AG04450 (cell line): ENCODE data around the gene GNA12. TPM values are rescaled to one million over a fixed set of nuclear protein-coding genes. Genes with fewer than 3 reads are reported as not detected.
A peak's percentile ranks its signal among the peaks of the same experiment; 100 is the strongest.

ENCODE experiments used
- CTCF ChIA-PET: fragments of 300-600, 350-600 bp; formaldehyde crosslinking; extraction: SDS; loops from one replicate; lab custom pipeline; 2022; ENCODE audit warnings: antibody characterized with exemption, inconsistent platforms; lab: Charles Lee
- POLR2A ChIA-PET: fragments of 350-600 bp; formaldehyde crosslinking; extraction: SDS; loops from one replicate; lab custom pipeline; 2021; ENCODE audit warnings: antibody characterized with exemption, inconsistent platforms; lab: Yijun Ruan, JAX
- DNase-seq: peaks from one replicate; pipeline ENCODE4 v3.0.0-alpha.2; 2011; ENCODE audit warnings: low read depth, low spot score
- H3K27ac ChIP-seq: one replicate; pipeline ENCODE4 v1.5.1; 2012; ENCODE audit warnings: low read depth, low read length, control low read depth
- H3K27me3 ChIP-seq: one replicate; pipeline ENCODE4 v1.6.0; 2012; ENCODE audit warnings: low read length; ENCODE audit not compliant: control insufficient read depth, insufficient read depth
- H3K4me3 ChIP-seq: 2 replicates; pipeline ENCODE4 v1.5.1; 2011; ENCODE audit warnings: mild to moderate bottlenecking, low read depth, low read length, control low read depth
- H3K9me3 ChIP-seq: 2 replicates; pipeline ENCODE4 v1.5.1; 2012; ENCODE audit warnings: low read length; ENCODE audit not compliant: control insufficient read depth, insufficient read depth
- polyA plus RNA-seq: library from polyadenylated mRNA; depleted of rRNA; stranded (reverse); fragments of >200 nt; gene quantifications from 2 replicates; pipeline ENCODE4 v1.2.3, GENCODE V29; 2011
- TF ChIP-seq, protein P1 (sequence below): IDR thresholded peaks from 2 replicates; pipeline ENCODE4 v1.5.1; 2011; ENCODE audit warnings: low read depth, low read length, control low read depth, inconsistent platforms

The GNA12 gene
- polyA plus RNA-seq, 1 experiment, result 97.4 TPM

DNA sequence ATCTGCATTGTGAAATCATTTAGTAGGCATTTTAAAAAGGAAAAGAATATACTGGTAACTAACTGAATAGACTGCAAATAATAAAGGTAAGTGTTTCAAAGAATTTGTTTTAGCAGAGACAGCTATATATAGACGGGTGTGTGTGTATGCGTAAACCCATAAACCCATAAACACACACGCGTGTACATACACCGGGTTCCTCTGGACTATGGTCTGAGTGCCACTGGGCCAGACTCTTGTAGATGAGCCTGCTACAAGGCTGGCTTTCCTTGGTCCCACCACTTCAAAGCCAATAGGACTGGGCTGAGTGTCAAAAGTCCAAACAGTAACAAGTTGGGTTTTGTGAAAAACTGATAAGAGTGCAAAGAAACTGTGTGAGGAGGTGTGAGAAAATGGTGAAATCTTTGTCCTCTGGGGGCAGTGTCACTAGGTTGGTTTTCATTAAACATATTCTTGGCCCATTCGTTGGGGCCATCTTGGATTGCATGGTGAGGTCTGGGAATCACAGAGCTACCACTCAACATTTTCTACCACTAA, 39.8 kb downstream of the GNA12 start:
- TF ChIP-seq, protein P1, sequence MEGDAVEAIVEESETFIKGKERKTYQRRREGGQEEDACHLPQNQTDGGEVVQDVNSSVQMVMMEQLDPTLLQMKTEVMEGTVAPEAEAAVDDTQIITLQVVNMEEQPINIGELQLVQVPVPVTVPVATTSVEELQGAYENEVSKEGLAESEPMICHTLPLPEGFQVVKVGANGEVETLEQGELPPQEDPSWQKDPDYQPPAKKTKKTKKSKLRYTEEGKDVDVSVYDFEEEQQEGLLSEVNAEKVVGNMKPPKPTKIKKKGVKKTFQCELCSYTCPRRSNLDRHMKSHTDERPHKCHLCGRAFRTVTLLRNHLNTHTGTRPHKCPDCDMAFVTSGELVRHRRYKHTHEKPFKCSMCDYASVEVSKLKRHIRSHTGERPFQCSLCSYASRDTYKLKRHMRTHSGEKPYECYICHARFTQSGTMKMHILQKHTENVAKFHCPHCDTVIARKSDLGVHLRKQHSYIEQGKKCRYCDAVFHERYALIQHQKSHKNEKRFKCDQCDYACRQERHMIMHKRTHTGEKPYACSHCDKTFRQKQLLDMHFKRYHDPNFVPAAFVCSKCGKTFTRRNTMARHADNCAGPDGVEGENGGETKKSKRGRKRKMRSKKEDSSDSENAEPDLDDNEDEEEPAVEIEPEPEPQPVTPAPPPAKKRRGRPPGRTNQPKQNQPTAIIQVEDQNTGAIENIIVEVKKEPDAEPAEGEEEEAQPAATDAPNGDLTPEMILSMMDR, result no peak
- H3K27me3 ChIP-seq, result no peaks in the 10 kb centered on the region
- H3K9me3 ChIP-seq, result no peaks in the 10 kb centered on the region
- no peak overlapping the region for H3K4me3 ChIP-seq
- CTCF ChIA-PET, result interaction anchor here (1.8 kb wide), 1 partner anchor 60 kb away, joined by 5 read pairs; no protein-coding TSS in a partner anchor
- no peak for DNase-seq
- POLR2A ChIA-PET, result interaction anchor here (0.7 kb wide), 1 partner anchor 41 kb away, joined by 3 read pairs; no protein-coding TSS in a partner anchor
- H3K27ac ChIP-seq, result no peak overlapping the region

DNA sequence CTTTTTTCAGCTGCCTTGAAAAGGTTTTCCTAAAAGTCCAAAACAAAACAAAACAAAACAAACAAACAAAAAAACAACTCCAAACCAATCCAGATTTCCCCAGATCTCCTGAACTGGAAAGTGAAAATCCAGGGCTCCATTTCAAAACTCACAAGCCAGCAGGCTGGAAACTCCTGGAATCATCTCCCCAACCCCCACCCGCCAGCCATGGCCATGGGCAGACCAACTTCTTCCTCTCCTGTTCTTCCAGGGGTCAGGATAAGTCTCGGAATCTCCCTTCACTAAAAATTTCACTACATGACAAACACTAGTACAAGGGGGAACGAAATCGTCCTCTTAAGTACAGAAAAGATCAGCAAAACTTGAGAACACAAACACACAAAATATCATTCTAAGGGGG, 40.4 kb downstream of the GNA12 start:
- ChIA-PET CTCF (interaction anchor here (1.8 kb wide), 1 partner anchor 61 kb away, joined by 5 read pairs; no protein-coding TSS in a partner anchor), POLR2A (interaction anchor here (0.6 to 0.7 kb wide), 2 partner anchors 40 to 48 kb away, joined by 3 to 4 read pairs; no protein-coding TSS in a partner anchor)
- Histone ChIP-seq H3K4me3 (no peak overlapping the region), H3K27me3 (no peaks in the 10 kb centered on the region), H3K27ac (no peak overlapping the region), H3K9me3 (no peaks in the 10 kb centered on the region)
- TF ChIP-seq, protein P1, result no peak
- DNase-seq, result no peak

DNA sequence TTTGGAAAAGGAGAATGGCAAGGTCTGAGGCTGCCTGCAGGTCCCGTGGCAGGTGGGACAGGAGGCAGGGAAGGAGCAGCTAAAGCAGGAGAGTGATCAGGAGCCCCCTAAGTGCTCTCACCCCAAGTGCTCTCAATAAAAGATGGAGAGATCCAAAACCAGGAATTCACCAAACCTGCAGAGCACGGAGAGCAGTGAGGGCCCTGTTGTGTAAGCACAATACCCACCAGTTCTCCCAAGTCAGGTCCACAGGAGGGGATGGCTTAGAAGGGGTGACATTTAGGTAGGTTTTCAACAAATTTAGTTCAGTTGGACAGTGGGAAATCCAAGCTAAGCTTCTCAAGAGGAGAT, 40.8 kb downstream of the GNA12 start:
- peak overlapping the region; percentile 31 for H3K4me3 ChIP-seq
- TF ChIP-seq, protein P1, result no peak
- H3K9me3 ChIP-seq, result no peaks in the 10 kb centered on the region
- no peak for DNase-seq
- CTCF ChIA-PET, result interaction anchor here (1.8 kb wide), 1 partner anchor 61 kb away, joined by 5 read pairs; no protein-coding TSS in a partner anchor
- H3K27ac ChIP-seq, result peak overlapping the region; percentile 77
- POLR2A ChIA-PET, result interaction anchor here (0.6 kb wide), 1 partner anchor 48 kb away, joined by 4 read pairs; no protein-coding TSS in a partner anchor
- no peaks in the 10 kb centered on the region for H3K27me3 ChIP-seq

DNA sequence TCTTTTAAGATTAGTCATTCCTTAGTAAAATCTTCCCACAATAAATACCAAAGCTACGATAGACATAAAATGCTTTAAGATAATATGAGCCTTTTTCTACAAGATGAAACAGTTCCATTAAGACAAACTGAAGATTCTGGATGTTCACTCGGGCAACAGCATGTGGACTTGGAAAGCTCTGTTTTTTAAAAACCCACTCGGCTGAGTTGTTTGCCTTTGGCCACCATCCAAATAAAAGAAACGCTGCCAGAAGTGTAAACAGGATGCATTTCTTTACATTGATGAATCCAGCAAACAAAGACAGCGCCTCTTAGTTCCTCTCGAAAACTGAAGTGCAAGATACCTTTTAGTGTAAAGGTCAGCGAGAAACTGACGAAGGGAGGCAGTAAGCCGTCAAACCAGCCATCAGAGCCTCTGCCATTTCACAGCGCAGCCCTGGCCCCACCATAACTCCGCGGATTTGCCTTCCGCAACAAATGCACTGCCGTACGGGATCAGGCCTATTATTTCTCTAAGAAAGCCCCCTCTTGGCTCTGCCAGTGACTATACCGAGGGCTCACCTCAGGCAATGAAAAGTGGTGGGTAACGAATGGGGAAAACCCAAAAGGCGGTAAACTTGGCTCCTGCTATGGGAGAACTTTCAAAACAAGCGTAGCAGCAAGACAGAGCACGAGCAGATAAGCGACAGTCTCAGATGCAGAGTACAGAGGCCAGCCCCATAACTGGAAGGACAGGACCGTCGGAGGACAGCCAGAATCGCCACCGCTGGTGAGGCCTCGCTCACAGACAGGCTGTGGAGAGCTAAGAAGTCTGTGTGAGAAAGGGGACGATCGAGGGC, 41.4 kb downstream of the GNA12 start:
- DNase-seq, result no peak
- CTCF ChIA-PET, result interaction anchor here (1.8 kb wide), 1 partner anchor 62 kb away, joined by 5 read pairs; no protein-coding TSS in a partner anchor
- Histone ChIP-seq H3K9me3 (no peaks in the 10 kb centered on the region), H3K27me3 (no peaks in the 10 kb centered on the region), H3K4me3 (peak overlapping the region; percentile 31), H3K27ac (peak overlapping the region; percentile 77)
- TF ChIP-seq, protein P1, result no peak
- POLR2A ChIA-PET, result interaction anchor here (0.6 to 1.8 kb wide), 5 partner anchors 18 to 49 kb away, joined by 3 to 7 read pairs (median 4); no protein-coding TSS in a partner anchor
